NCI-H345 treated with DMSO at 0.1 percent for 48 hours (cell line): ENCODE data around the gene DNA2.
"Not testable (repeated sequence)": the region's sequence is repeated elsewhere in the genome, so short reads cannot be mapped to it uniquely, and the experiment has no call there.

Source experiments
- DNase-seq: peaks from one replicate; lab custom pipeline; 2025; ENCODE audit not compliant: unreplicated experiment; lab: John Stamatoyannopoulos, UW

Gene DNA2

DNA sequence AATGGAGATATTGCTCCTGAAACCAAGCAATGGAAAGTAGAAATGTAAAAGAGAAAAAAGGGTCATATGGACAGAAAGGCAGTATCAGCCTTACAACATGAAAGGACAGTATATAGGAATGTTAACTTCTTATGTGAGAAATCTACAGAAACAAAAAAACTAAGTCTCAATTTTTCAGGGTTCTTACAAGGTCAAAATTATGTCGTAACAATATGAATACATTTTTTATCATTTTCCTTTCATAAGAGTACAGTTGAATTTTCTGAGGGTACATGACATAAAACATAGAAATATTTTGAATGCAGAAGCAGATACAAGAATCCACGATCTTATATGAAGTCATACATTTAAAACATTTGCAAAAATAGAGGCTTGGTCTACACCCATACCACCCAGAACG lies 10.7 kb downstream of the DNA2 start:
- no peak for DNase-seq

DNA sequence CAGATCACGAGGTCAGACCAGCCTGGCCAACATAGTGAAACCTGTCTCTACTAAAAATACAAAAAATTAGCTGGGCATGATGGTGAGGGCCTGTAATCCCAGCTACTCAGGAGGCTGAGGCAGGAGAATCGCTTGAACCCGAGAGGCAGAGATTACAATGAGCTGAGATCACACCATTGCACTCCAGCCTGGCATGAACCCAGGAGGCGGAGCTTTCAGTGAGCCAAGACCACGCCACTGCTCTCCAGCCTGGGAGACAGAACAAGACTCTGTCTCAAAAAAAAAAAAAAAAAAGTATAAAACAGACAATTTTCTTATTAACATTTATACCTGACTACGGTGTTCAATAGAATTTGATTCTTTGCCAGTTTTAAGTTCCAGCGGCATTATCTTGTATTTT lies 22.1 kb downstream of the DNA2 start:
- not testable (repeated sequence) for DNase-seq

DNA sequence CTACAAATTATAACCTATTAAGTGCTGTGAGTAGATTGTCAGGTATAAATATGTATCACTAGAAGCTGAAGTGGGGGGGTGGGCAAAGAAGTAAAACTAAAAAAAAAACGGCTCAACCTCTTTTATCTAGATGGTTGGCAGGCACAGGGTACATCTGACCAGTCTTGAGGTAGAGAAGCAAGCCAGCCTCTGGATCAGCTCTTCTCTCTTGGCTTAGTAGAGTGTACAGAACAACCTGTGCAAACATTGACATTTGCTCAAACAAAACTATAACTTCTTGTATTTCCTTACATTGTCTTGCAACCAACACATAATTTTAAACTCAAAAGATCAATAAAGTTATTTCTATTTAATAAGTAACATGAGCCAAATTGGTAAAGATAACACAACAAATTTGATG lies 25.6 kb downstream of the DNA2 start:
- no peak for DNase-seq

DNA sequence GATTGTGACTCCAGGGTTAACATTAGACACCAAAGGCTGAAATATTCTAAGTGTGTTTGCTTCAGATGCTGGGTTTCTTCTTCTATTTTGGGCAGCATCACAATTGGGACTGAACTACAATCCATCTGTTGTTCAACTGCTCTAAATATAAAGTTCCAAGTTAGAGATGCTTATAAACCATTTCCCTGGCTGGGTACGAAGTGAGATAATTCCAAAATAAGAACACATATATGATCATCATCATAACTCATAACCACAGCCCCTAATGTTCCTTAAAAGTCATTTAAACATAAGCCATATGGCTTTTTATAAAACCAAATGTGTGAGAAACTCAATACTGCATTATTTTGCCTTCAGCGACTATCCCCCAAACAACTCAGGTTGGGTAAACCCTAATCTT lies 28.8 kb downstream of the DNA2 start:
- DNase-seq, result no peak

DNA sequence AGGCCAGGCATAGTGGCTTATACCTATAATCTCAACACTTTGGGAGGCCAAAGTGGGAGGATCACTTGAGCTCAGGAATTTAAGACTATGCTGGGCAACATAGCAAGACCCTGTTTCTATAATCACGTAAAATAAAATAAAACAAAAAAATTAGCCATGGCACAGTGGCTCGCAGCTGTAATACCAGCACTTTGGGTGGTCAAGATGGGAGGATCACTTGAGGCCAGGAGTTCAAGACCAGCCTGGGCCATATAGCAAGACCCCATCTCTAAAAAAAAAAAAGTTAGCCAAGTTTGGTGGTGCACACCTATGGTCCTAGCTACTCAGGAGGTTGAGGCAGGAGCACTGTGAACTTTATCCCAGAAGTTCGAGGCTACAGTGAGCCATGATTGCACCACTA lies 30.9 kb downstream of the DNA2 start:
- DNase-seq, result no peak

DNA sequence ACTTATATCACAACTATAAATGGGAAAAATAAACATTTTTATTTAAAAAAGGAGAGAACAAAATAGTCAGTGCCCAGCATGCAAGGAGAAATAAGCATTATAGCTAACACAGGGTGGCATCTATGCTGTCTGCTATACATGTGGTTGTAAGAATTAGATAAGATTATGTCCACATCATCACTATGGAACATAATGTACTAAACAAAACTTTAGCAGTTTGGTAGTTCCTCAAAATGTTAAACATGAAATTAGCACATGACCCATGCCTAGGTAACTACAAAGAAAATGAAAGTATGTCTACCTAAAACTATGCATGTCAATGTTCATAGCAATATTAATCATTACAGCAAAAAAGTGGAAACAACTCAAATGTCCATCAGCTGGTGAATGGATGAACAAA lies 36.0 kb downstream of the DNA2 start:
- no peak for DNase-seq

DNA sequence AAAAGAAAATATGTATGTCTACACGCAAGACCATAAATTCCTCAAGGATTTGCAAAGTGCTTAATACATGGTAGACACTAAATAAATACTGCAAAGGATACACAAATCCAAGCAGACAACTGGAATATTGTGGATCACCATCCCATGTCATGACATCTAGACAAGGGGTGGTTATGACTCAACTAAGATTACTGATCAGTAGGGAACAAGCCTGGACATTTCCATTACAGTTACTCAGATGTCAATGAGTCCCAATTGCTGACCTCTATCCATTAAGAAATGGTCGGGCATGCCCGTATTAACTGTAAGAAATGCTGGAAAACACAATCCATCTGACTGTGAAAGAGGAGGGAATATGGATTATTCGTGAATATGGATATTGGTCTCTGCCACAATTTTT lies 37.1 kb downstream of the DNA2 start:
- DNase-seq, result no peak

DNA sequence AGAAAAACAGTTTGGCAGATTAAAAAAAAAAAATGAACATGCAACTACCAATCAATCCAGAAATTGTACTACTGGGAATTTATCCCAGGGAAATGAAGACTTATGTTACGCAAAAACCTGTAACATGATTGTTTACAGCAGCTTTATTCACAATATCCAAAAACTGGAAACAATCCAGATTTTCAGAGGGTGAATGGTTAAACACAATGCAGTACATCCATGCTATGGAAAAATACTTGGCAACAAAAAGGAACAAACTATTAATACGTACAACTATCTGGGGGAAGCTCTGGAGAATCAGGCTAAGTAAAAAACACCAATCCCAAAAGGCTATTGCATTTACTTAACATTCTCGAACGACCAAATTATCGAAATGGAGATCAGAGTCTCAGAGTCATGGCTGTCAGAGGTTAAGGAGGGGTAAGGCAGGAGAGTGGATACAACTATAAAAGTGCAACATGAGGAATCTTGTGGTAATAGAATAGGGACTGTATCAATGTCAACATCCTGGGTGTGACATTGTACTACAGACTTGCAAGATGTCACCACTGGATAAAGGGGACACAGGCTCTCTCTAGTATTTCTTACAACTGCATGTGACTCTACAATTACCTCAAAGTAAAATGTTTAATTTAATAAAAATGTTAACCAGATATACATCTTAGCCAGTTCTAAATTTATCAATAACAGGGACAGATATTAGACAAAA lies 43.2 kb downstream of the DNA2 start:
- DNase-seq, result no peak

DNA sequence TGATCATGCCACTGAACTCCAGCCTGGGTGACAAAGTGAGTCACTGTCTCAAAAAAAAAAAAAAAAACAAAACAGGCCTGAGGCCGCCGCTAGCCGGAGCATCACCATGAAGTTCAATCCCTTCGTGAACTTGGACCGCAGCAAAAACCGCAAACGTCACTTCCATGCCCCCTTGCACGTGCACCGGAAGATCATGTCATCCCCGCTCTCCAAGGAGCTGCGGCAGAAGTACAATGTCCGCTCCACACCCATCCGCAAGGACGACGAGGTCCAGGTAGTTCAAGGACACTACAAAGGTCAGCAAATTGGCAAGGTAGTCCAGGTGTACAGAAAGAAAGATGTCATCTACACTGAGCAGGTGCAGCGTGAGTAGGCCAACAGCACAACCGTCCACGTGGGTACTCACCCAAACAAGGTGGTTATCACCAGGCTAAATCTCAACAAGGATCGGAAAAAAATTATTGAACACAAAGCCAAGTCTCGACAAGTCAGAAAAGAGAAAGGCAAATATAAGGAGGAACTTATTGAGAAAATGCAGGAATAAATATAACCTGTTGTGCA lies 47.2 kb downstream of the DNA2 start:
- DNase-seq, result no peak

DNA sequence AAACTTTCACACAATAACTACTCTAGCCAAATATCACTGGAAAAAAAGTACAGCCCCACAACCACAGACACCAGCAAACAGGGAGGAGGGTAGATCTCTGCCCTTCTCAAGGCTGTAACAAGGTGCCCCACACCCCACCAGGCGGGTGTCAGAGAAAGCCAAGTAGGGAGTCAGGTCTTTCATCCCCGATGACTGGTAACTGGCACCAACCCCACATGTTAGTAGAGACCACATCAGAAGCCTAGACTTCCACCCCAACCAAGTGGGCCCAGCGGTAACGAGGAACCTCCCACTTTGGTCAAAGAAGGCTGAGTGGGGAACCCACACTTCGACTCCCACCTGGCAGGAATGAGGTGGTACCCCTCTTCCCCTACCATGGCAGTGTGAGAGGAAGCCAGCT lies 48.3 kb downstream of the DNA2 start:
- no peak for DNase-seq

DNA sequence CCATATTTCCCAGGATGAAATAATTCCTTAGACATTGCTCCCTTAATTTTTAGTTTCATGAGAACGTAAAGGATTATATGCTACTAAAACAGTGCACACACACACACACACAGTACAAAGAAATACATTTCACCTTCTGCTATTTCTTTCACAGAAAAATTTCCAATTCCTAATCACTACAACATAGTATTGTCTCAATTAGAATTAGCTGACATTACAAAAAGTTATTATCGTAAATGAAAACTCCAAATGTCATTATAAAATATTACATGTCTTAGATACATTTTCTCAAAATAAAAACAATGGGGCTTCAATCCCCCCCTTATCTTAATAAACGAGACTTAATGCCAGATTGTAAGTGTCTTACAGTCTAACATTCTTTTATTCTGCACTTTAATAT lies 52.4 kb downstream of the DNA2 start:
- no peak for DNase-seq

DNA sequence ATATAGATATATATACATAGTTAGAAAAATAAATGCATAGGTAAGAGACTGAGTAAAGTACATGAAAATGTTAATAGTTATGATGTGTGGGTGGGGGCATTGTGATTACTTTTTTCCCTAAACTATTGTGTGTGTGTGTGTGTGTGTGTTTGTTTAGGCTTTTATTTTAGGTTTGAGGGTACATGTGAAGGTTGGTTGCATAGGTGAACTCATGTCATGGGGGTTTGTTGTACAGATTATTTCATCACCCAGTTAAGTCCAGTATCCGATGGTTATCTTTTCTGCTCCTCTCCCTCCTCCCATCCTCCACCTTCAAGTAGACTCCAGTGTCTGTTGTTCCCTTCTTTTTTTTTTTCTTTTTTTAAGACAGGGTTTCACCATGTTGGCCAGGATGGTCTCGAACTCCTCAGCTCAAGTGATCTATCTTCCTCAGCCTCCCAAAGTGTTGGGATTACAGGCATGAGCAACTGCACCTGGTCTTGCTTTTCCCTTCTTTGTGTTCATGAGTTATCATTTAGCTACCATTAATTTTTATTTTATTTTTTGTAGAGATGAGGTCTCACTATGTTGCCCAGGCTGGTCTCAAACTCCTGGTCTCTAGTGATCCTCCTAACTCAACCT lies 62.8 kb downstream of the DNA2 start:
- no peak for DNase-seq

DNA sequence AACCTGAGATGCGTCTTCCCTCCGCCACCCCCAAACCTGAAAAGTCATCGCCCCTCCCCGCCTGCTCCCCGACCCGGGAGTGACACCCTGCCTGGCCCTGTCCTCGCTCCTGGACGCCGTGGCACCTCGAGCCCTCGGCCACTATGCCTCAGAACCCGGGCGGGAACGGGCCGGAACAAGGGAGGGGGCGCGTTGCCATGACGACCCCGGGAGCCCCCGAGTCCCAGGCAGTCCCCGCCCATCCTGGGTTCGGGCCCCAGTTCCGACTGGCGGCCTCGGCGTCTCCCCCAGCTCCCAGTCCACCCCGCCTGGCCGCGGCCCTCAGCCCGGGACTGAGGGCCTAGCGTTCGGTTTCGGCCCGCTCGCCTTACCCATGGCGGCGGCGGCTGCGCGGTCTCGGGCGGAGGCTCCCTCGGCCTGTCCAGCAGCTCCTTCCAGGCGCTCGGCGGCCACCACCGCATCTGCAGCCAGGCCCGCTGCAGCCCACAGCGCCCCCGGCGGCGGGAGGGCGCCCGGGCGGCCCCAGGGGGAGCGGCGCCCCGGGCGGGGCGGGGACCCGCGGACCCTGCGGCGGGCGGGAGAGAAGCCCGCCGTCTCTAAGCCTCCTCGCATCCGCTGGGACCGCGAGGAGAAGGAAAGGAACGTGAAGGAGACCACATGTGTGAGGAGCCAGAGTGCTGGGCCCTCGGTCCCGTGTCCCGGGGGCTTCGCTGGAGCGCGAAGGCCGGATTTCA lies 64.8 kb downstream of the DNA2 start, which contains the start of gene RUFY2:
Gene RUFY2 (minus strand): TSS at position 463 of the 734 bp plus-strand sequence. CDS start 88 bp downstream, at position 375.
- peak; percentile 43 for DNase-seq

DNA sequence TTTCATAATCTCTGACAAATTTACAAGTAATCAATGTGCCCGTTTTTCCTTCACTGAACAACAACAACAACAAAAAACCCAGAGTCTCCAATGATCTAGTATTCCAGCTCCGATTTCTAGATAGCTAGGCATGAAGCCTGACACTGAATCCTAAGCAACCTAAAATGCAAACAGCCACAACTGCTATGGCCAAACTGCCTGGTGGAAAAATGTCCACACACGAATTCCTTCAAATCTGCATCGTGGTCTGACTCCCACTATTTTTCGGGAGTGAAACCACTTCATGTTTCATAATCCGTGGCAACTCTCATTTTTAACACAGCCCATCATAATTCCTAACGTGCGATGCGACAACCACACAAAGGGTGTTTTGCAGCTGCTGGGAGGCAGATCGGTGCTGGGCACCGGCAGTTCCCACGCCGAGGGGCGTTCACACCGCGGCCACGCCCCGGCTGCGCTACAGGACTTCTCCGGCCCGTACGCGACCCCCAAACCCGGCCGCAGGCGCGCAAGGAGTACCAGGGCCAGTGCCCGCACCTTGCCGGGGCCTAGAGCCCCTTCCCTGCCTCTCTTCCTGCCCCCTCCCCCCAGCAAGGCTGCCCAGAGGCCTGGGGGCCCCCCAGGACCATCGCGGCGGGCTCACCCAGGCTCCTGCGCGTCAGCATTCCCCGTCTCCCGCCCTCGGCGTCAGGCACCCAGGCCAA lies 65.5 kb downstream of the DNA2 start:
- DNase-seq, result peak; percentile 13

DNA sequence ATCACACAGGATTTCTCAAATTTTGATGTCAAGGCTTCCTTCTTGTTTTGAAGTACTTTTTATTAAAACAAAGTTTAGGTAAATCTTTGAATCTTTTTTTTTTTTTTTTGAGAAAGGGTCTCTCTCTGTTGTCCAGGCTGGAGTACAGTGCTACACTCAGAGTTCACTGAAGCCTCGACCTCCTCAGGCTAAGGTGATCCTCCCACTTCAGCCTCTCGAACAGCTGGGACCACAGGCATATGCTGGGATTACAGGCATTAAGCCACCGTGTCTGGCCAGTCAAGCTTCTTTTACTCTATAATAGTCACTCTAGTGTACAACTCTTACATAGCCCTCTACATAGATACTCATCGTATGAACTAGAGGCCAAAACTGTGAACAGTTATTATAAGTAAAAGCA lies 68.1 kb downstream of the DNA2 start:
- no peak for DNase-seq

DNA sequence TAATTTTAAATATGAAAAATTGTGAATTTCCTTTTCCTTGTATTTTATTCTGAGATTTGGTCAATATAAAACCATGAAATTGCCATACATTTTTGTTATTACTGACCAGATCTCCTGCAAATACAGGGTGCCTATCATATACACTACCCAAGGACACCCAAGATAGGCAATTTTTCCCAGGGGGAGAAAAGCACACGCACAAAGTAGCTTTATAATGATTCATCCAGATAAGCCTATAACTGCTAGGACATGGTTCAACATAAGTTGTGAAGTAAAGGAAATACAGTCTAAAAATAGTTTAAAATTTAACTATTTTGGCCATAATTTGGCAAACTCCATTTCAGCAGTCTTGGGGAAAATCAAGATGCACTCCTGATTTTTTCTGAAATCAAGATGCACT lies 69.5 kb downstream of the DNA2 start:
- DNase-seq, result no peak

DNA sequence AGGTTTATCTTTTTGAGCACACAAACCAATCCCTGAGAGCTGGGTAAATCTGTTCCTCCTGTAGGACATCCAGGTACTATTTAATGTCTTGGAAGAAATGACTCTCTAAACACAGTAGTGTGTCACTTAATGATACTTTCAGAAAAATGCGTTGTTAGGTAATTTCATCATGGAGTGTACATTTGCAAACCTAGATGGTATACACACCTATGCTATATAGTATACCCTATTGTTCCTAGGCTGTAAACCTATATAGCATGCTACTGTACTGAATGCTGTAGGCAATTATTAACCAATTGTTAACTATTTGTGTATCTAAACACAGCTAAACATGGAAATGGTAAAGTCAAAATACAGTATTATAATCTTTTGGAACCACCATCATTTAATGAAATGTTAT lies 74.8 kb downstream of the DNA2 start:
- no peak for DNase-seq

DNA sequence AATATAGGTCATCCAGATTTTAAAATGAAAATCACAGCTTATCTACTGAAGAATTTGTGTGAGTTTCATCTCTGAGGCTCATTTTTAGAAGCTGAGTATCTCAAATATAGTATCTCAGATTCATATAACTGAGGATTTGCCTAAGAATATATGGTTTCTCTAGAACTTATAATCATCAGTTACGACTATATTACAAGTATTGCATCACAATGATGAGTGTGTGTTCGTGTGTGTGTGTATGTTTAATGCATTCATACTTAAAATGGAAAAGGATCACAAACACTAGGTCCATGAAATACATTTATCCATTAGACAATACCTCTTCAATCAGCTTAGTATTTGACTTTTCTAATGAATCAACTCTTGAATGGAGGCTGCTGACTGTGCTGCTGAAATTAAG lies 86.0 kb downstream of the DNA2 start:
- DNase-seq, result no peak

DNA sequence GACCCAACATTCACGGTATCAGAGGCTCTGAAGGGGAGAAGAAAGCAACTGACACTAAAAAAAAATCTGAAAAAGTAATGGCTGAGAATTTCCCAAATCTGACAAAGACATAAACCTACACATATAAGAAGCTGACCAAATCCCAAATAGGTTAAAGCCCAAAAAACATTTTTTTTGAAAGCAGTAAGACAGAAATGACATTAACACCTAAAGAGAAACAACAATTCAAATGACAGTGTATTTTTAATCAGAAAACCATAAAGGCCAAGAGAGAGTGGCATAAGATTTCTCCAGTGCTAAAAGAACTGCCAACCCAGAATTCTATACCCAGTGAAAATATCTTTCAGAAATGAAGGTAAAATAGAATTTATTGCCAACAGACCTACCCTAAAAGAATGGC lies 100.2 kb downstream of the DNA2 start:
- no peak for DNase-seq

DNA sequence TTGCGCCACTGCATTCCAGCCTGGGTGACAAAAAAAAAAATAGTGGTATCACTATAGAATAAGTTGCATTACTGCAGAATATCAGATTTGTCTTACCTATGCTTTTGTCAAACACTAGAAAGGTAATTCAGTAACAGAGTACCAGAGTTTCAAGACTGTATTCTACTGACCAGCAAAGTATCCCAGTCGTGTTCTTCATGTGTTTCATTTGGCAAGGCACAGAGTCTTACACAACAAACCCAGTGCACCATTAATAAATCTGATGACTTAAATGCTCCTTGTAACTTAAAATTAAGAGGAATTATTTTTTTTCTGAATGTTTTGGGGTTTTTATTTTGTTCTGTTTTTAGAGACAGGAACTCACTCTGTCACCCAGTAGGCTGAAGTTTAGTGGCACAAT lies 104.7 kb downstream of the DNA2 start:
- no peak for DNase-seq

DNA sequence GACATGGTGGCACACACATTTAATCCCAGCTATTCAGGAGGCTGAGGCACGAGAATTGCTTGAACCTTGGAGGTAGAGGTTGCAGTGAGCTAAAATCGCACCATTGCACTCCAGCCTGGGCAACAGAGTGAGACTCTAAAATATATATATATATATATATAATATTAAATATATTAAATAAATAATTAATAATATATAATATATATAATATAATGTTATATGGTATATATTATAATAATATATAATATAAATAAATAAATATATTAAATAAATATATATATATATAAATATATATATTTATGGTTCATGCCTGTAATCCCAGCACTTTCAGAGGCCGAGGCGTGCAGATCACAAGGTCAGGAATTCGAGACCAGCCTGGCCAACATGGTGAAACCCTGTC lies 105.2 kb downstream of the DNA2 start:
- no peak for DNase-seq
